CD4-positive, alpha-beta T cell treated with Interleukin-4 for 4 hours (primary cell): ENCODE measurements around the gene NRXN3.

Experiments
- DNase-seq: peaks from one replicate; pipeline ENCODE4 v3.0.0-alpha.2; 2020

The NRXN3 gene

GRCh38 chr14:78666336-78667056 is 496.3 kb downstream of the NRXN3 start:
- no peak for DNase-seq

DNA sequence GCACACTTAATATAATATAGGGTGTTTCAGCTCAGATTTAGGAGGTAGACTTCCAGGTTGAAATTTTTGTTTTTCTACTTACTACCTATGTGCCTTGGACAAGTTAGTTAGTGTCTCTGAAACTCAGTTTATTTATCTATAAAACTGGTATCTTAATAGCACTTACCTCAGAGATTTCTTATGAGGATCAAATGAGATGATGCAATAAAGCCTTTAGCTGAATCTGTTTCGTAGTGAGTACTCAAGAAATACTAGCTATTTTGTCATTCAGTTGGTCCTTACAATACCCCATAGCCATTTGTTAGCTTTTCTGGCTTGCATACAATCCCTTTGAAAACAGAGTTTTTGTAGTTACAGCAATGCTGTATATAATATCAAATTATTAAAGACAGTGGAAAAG is 497.0 kb downstream of the NRXN3 start:
- no peak for DNase-seq

- no peak for DNase-seq
Observed at GRCh38 chr14:78673845-78674244, 503.7 kb downstream of the NRXN3 start.

DNA sequence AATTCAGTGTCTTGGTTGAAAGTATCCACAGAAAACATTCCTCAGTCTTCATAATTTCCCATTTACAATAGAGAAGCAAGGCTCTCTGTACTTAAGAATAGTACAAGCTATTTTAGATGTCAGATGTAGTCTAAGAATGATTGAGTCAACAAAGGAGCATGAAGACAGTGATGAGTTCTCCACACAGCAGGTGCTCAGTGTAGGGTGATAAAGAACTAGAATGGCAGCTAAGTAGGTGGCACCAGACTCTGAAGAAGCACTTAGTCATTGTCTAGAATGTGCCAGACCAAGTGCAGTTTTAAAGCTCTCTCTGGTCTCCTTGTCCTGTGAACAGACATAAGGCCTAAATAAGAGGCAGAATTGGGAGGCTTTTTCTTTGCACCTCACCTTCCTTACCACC is 504.6 kb downstream of the NRXN3 start:
- no peak for DNase-seq

GRCh38 chr14:78683206-78683605 is 513.0 kb downstream of the NRXN3 start:
- DNase-seq = no peak

DNA sequence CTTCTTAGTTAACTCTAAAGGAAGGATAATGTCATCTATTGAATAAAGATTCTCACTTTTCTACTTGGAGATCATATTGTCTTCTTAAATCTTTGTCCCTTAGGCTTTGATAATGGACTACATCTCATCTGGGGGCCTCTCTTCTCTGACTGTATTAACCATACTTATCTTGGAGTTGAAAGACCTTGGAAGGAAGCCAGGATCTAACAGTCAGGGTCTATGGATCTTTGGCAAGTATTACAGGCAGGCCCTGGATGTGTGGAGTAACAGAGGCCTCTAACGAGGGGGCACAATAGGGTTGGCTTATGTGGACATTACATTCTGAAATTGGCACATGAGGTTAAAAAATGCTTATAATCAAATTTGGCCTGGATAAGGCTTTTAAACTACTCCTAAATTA is 513.8 kb downstream of the NRXN3 start:
- DNase-seq = no peak

GRCh38 chr14:78688503-78688902 is 518.3 kb downstream of the NRXN3 start:
- DNase-seq = no peak

GRCh38 chr14:78690836-78691235 is 520.7 kb downstream of the NRXN3 start:
- no peak for DNase-seq

DNA sequence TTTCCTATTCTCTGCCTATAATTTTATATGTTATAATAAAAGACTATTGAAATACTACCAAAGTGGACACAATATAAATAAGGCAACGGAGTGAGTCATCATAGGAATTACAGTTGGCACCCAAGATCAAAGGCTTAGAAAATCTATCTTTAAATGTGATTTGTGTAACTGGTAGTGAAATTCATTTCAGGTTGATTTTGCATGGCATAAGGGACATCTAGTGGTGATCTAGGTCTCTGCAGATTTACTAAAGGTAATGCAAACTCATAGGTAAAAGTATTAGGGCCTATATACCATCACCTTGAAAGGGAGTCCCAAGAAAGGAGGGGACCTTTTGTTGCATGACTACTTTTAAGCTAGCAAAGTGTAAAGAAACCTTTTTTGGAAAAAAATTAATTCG is 527.2 kb downstream of the NRXN3 start:
- no peak for DNase-seq

DNA sequence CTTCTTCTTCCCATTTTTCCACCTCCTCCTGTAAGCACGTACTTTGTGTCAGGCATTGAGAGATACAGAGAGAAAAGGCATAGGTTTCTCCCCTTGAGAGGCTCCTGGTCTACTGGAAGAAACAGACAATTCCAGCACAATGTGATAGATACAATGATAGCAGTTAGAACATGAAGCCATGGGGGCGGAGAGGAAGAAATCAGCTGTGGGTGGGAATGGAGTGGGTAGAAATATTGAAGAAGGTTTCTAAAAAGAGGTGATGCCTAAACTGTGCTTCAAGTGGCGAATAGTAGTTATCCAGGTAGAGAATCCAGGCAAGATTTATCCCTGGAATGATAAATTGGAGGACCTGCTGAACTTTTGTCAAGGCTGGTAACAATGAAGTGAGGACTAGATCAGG is 528.8 kb downstream of the NRXN3 start:
- no peak for DNase-seq

DNA sequence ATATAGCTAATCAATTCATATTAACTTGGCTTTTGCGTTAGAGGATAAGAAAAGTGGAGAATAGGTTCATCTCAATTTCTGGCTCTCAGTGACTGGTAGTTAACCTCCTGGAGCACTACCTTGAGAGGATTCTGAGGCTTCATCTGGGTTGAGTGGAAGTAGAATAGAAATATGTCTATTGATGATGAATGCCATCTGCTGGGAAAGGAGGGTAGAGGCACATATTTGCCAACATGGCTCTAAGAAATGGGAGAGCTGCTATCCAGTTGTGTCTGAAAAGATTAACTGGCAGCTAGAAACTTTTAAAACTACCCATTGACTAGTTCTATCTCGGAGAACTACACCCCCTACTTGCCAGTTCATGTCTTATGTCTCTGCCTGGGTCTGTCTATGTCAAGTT is 530.1 kb downstream of the NRXN3 start:
- no peak for DNase-seq

- no peak for DNase-seq
Observed at GRCh38 chr14:78701246-78701645, 531.1 kb downstream of the NRXN3 start.

- DNase-seq = no peak
Observed at GRCh38 chr14:78704965-78705364, 534.8 kb downstream of the NRXN3 start.

DNA sequence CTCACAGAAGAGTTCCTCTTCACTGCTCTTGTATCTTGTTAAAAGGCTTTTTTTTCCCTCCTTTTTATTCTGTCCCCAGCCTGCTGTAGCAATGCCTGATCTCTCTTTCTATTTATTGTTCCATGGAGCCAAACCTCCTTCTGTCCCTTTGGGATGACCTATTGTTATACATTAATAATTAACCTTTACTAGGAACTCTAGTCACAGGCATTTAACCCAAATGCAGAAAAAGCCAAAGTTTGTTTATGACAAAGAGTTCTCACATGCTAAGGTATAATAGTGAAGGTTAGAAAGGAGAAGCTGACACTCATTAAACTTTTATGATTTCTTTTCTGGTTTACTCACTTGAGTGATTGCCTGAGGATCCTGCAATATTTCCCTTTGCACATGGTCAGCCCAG is 535.8 kb downstream of the NRXN3 start:
- DNase-seq = no peak

GRCh38 chr14:78709795-78710557 is 539.8 kb downstream of the NRXN3 start:
- DNase-seq = no peak

DNA sequence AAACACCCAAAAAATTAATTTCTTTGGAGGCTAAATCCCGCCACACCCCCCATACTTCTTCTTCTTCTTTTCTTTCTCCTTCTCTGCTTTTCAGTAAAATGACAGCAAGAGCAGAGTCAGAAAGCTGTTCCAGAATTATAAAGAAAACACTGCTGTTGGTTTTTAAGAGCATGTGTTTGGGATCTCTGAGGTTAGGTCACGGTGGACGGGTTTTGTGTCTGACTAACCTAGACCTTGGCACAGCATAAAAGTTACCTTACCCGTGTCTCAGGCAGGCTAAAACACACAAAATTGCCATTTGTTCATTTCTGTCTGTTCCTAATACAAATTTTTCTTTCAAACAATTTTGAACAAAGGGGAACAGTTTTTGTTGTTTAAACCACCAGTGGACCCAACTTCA is 540.8 kb downstream of the NRXN3 start:
- DNase-seq = no peak

DNA sequence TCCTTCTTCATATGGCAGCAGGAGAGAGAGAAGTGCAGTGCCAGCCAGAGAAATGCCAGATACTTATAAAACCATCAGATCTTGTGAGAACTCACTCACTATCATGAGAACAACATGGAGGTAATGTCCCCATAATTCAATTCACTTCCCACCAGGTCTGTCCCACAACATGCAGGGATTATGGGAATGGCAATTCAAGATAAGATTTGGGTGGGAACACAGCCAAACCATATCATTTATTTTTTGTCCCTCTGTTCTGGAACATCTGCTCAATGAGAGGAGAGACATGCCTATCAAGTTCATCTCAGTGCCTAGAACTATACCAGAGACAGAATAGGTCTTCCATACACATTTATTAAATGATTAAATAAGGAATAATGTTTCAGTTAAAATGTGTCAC is 543.5 kb downstream of the NRXN3 start:
- no peak for DNase-seq

- DNase-seq = no peak
Observed at GRCh38 chr14:78714711-78715110, 544.5 kb downstream of the NRXN3 start.

DNA sequence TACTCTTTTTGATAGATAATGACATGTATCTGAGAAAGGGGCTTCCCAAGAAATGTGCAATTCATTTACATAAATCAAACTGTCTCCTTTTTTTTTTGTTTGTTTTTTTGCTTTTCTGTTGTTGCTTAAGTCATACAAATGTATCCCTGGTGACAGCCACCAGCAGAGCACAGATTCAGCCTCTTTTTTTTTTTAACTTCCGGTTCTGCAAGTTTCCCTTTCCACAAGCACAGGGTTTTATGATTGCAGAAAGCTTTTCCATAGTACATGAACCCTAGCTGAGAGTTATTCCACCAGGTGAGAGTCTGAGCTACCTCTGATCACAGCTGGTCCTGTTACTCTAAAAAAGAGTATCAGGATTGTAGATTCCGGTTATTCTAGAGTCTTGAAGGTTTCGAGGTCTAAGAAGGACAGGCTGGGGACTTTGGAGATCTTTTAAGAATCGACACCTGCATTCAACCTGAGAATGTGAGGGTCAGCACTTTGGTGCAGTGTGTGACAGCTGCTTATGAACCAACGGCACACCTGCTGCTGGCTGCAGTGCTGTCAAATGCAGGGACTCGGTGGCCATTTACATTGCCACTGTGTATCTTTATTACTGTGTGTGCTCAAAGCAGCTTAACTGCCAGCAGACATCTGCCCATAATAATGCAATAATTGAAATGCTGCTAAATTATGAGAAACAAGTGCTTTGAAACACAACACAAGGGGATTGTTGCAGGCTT is 551.7 kb downstream of the NRXN3 start:
- no peak for DNase-seq

- DNase-seq = no peak
Observed at GRCh38 chr14:78725086-78725485, 554.9 kb downstream of the NRXN3 start.

DNA sequence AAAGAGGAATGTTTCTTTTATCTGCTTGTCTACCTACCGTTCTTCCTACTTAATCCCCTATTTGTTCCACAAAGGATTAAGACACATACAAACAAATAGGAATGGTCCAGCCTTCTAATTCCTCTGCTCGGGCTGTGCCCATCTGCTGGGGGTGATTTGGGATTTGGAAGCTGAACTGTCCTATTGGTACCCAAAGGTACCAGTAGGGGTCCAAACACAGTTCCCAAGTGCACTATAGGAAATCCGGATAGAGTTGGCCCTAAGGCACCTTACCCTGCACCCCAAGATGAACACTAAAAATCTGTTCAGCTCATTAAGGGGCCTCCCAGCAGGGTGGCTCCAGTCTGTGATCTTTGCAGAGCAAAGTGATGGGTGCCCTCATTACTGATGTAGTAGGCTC is 566.9 kb downstream of the NRXN3 start:
- no peak for DNase-seq

GRCh38 chr14:78737601-78738000 is 567.4 kb downstream of the NRXN3 start:
- no peak for DNase-seq

DNA sequence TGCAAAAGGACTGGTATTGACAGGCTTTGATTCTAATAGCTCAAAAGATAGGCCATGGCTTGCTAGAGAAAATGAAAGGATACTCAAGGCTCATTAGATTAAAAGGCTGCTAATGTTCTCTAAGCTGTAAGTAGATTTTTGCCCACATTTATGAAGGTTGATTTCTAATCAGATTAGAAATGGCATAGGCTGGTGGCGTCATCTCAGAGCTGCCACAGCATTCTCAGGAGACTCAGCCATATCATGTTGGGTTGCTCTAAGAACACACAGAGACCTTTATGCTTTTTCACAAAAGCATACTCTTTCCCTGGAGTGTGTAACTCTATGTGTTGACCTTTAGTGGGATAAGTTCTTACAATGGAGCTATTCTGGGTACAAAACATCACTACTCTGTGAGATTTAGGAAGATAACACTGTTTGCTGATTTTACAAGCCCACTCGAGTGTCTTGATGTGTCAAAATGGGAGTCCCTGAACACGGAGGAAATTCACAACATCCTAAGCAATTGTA is 576.0 kb downstream of the NRXN3 start:
- no peak for DNase-seq

- no peak for DNase-seq
Observed at GRCh38 chr14:78747813-78748212, 577.6 kb downstream of the NRXN3 start.
